Parathyroid adenoma (tissue), 2 donors: Measurements from ENCODE around the gene SRSF6.

Experiments used
- H2AFZ ChIP-seq: fragments of 300-600 bp; sonication (generic); one replicate; pipeline ENCODE4 v1.7.0; 2017; ENCODE audit warnings: antibody characterized with exemption, mild to moderate bottlenecking
- H3K27ac ChIP-seq: fragments of 300-600 bp; sonication (generic); one replicate; pipeline ENCODE4 v1.7.0; 2017
- H3K27me3 ChIP-seq: fragments of 300-600 bp; sonication (generic); one replicate; pipeline ENCODE4 v1.7.0; 2017; ENCODE audit warnings: low read length; ENCODE audit not compliant: control insufficient read depth, insufficient read depth
- H3K36me3 ChIP-seq: fragments of 300-600 bp; sonication (generic); one replicate; pipeline ENCODE4 v1.7.0; 2017; ENCODE audit warnings: low read length; ENCODE audit not compliant: control insufficient read depth, insufficient read depth
- H3K4me1 ChIP-seq: fragments of 300-600 bp; sonication (generic); one replicate; pipeline ENCODE4 v1.7.0; 2017; ENCODE audit warnings: control low read depth
- H3K4me2 ChIP-seq: fragments of 300-600 bp; sonication (generic); one replicate; pipeline ENCODE4 v1.7.0; 2017; ENCODE audit warnings: low read length
- H3K4me3 ChIP-seq: fragments of 300-600 bp; sonication (generic); one replicate; pipeline ENCODE4 v1.7.0; 2017; ENCODE audit warnings: low read depth, low read length
- H3K79me2 ChIP-seq: fragments of 300-600 bp; sonication (generic); one replicate; pipeline ENCODE4 v1.7.0; 2017; ENCODE audit warnings: control low read depth
- H3K9ac ChIP-seq: fragments of 300-600 bp; sonication (generic); one replicate; pipeline ENCODE4 v1.7.0; 2017; ENCODE audit warnings: mild to moderate bottlenecking
- H3K9me3 ChIP-seq: fragments of 300-600 bp; sonication (generic); one replicate; pipeline ENCODE4 v1.7.0; 2017; ENCODE audit warnings: low read length; ENCODE audit not compliant: control insufficient read depth
- CTCF ChIP-seq: fragments of 300-600 bp; sonication (generic); IDR thresholded peaks from one replicate; pipeline ENCODE4 v1.7.0; 2017; ENCODE audit warnings: antibody characterized with exemption, mild to moderate bottlenecking
- donor health status: primary hyperparathyroidism.

Gene SRSF6

GRCh38 chr20:43431134-43431519 lies 26.6 kb upstream of the SRSF6 start:
- no peaks in the 10 kb centered on the region for H3K27me3 ChIP-seq
- no peak overlapping the region for H2AFZ ChIP-seq
- no peaks in the 10 kb centered on the region for H3K4me1 ChIP-seq
- no peak overlapping the region for H3K4me2 ChIP-seq
- H3K36me3 ChIP-seq: no peaks in the 10 kb centered on the region
- no peaks in the 10 kb centered on the region for H3K79me2 ChIP-seq
- H3K27ac ChIP-seq: no peak overlapping the region
- no peak overlapping the region for H3K4me3 ChIP-seq
- H3K9ac ChIP-seq: no peak overlapping the region
- no peak for TF ChIP-seq CTCF
- no peaks in the 10 kb centered on the region for H3K9me3 ChIP-seq

GRCh38 chr20:43432498-43432897 lies 25.2 kb upstream of the SRSF6 start:
- Histone ChIP-seq H3K27ac (no peak overlapping the region), H3K4me1 (no peaks in the 10 kb centered on the region), H3K36me3 (no peaks in the 10 kb centered on the region), H2AFZ (no peak overlapping the region), H3K27me3 (no peaks in the 10 kb centered on the region), H3K9ac (no peak overlapping the region), H3K9me3 (no peaks in the 10 kb centered on the region), H3K79me2 (no peaks in the 10 kb centered on the region), H3K4me2 (no peak overlapping the region), H3K4me3 (no peak overlapping the region)
- TF ChIP-seq CTCF: no peak

- H3K4me2 ChIP-seq: no peak overlapping the region
- TF ChIP-seq CTCF: no peak
- H3K9me3 ChIP-seq: no peaks in the 10 kb centered on the region
- H3K4me3 ChIP-seq: no peak overlapping the region
- no peaks in the 10 kb centered on the region for H3K4me1 ChIP-seq
- no peak overlapping the region for H3K27ac ChIP-seq
- H3K9ac ChIP-seq: no peak overlapping the region
- no peaks in the 10 kb centered on the region for H3K79me2 ChIP-seq
- no peak overlapping the region for H2AFZ ChIP-seq
- H3K36me3 ChIP-seq: no peaks in the 10 kb centered on the region
- H3K27me3 ChIP-seq: no peaks in the 10 kb centered on the region
These were observed 24.3 kb upstream of the SRSF6 start for GRCh38 chr20:43433250-43433854.

GRCh38 chr20:43434565-43434964 lies 23.1 kb upstream of the SRSF6 start:
- H3K79me2 ChIP-seq: no peaks in the 10 kb centered on the region
- H3K9me3 ChIP-seq: no peaks in the 10 kb centered on the region
- no peak overlapping the region for H3K27ac ChIP-seq
- TF ChIP-seq CTCF: no peak
- H3K4me2 ChIP-seq: no peak overlapping the region
- no peak overlapping the region for H2AFZ ChIP-seq
- H3K4me1 ChIP-seq: no peaks in the 10 kb centered on the region
- H3K4me3 ChIP-seq: no peak overlapping the region
- no peak overlapping the region for H3K9ac ChIP-seq
- H3K27me3 ChIP-seq: no peaks in the 10 kb centered on the region
- no peaks in the 10 kb centered on the region for H3K36me3 ChIP-seq

- H3K79me2 ChIP-seq: no peaks in the 10 kb centered on the region
- H3K27me3 ChIP-seq: no peaks in the 10 kb centered on the region
- H3K9me3 ChIP-seq: no peaks in the 10 kb centered on the region
- H3K9ac ChIP-seq: no peak overlapping the region
- no peak overlapping the region for H3K4me2 ChIP-seq
- H3K4me3 ChIP-seq: no peak overlapping the region
- no peaks in the 10 kb centered on the region for H3K36me3 ChIP-seq
- H2AFZ ChIP-seq: no peak overlapping the region
- no peak overlapping the region for H3K27ac ChIP-seq
- no peak for TF ChIP-seq CTCF
- no peaks in the 10 kb centered on the region for H3K4me1 ChIP-seq
These were observed 18.9 kb upstream of the SRSF6 start for GRCh38 chr20:43438578-43439316.
